HG03460 (cell line): ENCODE measurements around the gene GABRR3.

Experiments
- ATAC-seq: cut with Tn5 transposase; IDR thresholded peaks from one replicate; pipeline ENCODE4 v1.9.1; 2021; ENCODE audit not compliant: unreplicated experiment

Gene GABRR3

DNA sequence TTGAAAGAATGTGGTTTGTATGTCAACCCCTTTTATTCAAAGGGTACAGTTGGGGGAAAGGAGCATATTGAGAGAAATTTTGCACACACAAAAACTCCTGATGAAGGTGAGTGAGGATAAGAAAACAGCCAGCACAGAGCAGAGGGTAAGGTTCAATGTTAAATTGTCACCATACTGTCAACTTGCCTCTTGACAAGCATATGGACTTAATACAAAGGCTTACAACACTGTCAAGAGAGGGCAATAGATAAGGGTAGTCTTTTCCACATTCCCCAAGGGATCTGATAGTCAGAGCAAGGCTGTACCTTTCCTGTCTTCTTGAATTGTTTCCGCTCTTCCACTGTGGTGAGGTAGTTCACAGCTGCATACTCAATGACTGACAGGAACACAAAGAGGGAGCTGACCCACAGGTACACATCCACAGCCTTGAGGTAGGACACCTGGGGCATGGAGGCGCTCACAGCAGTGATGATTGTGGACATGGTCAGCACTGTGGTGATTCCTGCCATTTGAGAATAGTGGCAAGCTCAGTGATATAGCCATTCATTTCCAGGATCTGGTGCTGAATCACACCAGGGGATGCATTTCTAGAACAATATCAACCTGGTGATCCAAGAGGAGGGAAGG lies 42.5 kb downstream of the GABRR3 start:
- no peak for ATAC-seq

DNA sequence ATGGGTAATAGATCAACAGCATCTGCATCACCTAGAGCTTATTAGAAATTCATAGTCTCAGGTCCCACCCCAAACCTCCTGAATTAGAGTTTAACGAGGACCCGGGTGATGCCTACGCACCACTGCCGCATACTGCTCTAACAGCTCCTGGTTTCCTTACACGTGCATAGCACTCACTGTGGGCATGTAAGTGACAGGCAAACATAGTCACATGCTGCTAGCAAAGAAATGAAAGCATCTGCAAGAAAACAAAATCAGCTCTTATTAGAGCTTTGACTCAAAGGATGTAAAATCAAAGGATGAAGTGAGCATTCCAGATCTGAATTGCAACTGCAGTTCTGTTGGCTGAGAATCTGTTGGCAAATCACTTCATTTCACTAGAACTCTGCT lies 43.8 kb downstream of the GABRR3 start:
- ATAC-seq, result no peak

GRCh38 chr3:97990624-97991292 lies 44.4 kb downstream of the GABRR3 start:
- no peak for ATAC-seq

- ATAC-seq, result no peak
Observed at GRCh38 chr3:97988784-97989568, 46.1 kb downstream of the GABRR3 start.

- ATAC-seq, result no peak
Observed at GRCh38 chr3:97987306-97987705, 47.8 kb downstream of the GABRR3 start.

GRCh38 chr3:97983933-97984491 lies 51.1 kb downstream of the GABRR3 start:
- ATAC-seq, result no peak

GRCh38 chr3:97981886-97982285 lies 53.2 kb downstream of the GABRR3 start:
- no peak for ATAC-seq

DNA sequence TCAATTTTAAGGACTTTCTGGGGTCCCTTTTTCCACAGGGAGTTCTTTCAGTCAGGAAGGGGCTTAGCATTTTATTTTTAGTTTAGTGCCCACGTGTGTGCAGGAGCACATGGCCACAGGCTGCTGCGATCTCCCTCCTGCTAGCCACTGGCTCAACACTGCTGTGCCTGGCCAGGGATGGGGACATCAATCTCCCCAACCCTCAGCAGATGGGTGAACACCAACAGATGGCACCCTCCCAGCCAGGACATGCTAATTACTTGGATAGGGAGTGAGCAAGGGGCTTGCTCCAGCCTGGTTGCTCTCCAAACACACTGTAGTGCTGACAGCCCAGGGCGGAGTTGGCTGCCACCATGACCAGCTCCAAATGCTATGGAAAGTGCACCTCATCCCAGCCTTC lies 55.5 kb downstream of the GABRR3 start:
- ATAC-seq, result no peak

- ATAC-seq, result no peak
Observed at GRCh38 chr3:97975466-97975865, 59.6 kb downstream of the GABRR3 start.

DNA sequence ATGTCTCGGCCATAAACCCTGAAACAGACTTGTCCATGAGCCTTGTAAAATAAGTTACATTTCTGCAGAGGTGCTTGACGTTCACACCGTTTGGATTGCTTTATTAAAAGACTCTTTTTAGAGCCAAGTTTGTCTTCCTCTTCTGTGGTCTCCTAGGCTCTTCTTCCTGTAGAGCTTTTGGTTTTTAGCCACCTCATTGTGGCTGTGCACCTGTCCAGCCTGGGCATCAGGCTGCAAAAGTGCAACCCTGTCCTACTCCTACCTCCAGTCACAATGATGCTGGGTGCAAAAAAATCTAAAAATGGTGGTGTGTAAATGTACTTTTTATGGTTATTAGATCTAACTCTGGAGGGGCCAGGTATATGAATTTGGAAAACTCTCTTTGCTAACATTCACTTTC lies 60.1 kb downstream of the GABRR3 start:
- ATAC-seq, result no peak

- ATAC-seq, result no peak
Observed at GRCh38 chr3:97972976-97973375, 62.1 kb downstream of the GABRR3 start.

GRCh38 chr3:97971679-97972567 lies 63.2 kb downstream of the GABRR3 start, which contains the start of gene RIOX2:
TSS of gene RIOX2 (minus strand) at chr3:97972431. CDS start at chr3:97967593, 4,838 bp downstream.
- peak; percentile 84 for ATAC-seq

DNA sequence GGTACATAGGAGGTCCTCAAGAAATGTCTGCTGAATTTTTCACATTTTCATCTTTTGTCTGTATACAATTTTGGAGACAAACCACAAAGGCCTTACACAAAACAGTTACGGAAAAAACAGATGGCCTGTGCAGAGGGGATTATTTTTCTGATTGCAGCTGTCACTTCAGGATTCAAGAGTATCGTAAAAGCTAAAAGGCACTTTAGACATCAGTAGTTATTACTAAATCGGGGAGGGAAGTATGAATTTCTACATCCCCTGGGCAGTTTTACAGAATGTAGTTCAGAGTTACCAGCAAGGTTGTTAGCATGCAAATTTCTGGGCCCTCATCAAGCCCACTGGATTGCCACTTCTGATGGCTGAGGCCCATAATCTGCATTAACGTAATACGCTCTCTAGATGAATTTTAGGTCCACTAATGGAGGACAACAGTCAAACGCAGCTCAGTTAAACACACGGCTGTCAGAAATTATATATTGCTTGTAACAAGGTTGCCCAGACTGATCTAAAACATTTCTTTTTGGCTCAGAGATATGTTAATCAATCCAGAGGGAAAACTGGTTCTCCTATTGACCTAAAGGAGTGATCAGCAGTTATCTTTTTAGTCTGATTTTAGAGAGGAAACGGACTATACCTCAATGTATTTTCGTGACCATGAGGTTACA lies 64.0 kb downstream of the GABRR3 start:
- no peak for ATAC-seq

GRCh38 chr3:97970156-97970555 lies 65.0 kb downstream of the GABRR3 start:
- ATAC-seq, result no peak

- ATAC-seq, result no peak
Observed at GRCh38 chr3:97969541-97969940, 65.6 kb downstream of the GABRR3 start.

- ATAC-seq, result no peak
Observed at GRCh38 chr3:97968376-97968775, 66.7 kb downstream of the GABRR3 start.

DNA sequence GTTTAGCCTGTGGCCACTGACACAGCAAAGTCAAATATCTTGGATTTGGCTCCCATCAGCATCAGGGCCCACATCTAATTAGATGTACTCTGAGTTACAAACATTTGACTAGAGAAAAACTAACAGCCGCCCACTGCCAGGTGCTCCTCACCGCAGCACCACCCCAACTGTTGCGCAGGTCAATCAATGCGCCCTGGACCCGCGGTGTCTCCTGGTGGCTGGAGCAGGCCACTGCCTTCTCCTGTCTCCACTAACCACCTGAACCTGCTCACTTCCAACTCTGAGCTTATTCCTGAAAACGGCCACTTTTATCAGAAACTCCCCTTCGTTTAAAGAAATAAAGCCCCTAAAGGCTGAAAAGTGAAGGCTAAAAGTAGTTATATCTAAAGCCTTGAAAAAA lies 67.1 kb downstream of the GABRR3 start:
- no peak for ATAC-seq

- no peak for ATAC-seq
Observed at GRCh38 chr3:97960993-97961766, 73.9 kb downstream of the GABRR3 start.

DNA sequence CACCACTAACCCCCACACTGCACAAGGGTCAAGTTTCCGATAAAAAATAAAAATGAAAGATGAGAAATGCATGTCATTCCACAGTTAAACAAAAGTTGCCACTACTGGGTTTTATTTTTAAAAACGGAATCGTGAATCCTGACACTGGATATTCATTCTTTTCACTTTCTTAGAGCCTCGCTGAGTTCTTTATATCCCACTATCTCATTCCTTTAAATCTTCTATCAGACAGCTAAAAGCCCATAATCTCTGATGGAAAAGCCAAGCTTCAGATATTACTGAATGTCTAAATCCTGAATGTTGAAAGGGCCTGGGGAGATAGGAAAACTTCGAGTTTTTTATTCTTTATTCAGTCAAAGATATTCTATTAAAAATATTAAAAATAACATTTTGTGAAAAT lies 74.6 kb downstream of the GABRR3 start:
- no peak for ATAC-seq
